Measurements from ENCODE around the gene FBN1.

The FBN1 gene

GRCh38 chr15:48409623-48410022 lies 235.9 kb downstream of the FBN1 start:
- H3K9ac ChIP-seq (ENCODE audit: insufficient read length): no peak overlapping the region
- TF ChIP-seq FOXP2 (optimal IDR thresholded peaks at IDR 0.05; ENCODE audit: control extremely low read depth, extremely low read length, insufficient read depth) (no peak), POLR2AphosphoS5 (IDR thresholded peaks at IDR 0.05; ENCODE audit: borderline replicate concordance, low read depth, low read length) (no peak), EZH2 (IDR thresholded peaks at IDR 0.05) (no peak)
- no peaks in the 10 kb centered on the region for H3K9me3 ChIP-seq (ENCODE audit: low read depth, low read length)
- H3K36me3 ChIP-seq (ENCODE audit: insufficient read depth, low read length): no peaks in the 10 kb centered on the region
- no peak for DNase-seq (ENCODE audit: low read depth, low spot score)
- no peak overlapping the region for H3K27ac ChIP-seq
- H3K4me3 ChIP-seq: no peak overlapping the region

GRCh38 chr15:48408327-48408726 lies 237.2 kb downstream of the FBN1 start:
- no peak for TF ChIP-seq FOXP2 (optimal IDR thresholded peaks at IDR 0.05; ENCODE audit: control extremely low read depth, extremely low read length, insufficient read depth)
- TF ChIP-seq POLR2AphosphoS5 (IDR thresholded peaks at IDR 0.05; ENCODE audit: borderline replicate concordance, low read depth, low read length): no peak
- no peak for TF ChIP-seq EZH2 (IDR thresholded peaks at IDR 0.05)
- no peak for DNase-seq (ENCODE audit: low read depth, low spot score)
- Histone ChIP-seq H3K9ac (ENCODE audit: insufficient read length) (no peak overlapping the region), H3K9me3 (ENCODE audit: low read depth, low read length) (no peaks in the 10 kb centered on the region), H3K4me3 (no peak overlapping the region), H3K36me3 (ENCODE audit: insufficient read depth, low read length) (no peaks in the 10 kb centered on the region), H3K27ac (no peak overlapping the region)

GRCh38 chr15:48407646-48408045 lies 237.9 kb downstream of the FBN1 start:
- TF ChIP-seq POLR2AphosphoS5 (IDR thresholded peaks at IDR 0.05; ENCODE audit: borderline replicate concordance, low read depth, low read length) (no peak), FOXP2 (optimal IDR thresholded peaks at IDR 0.05; ENCODE audit: control extremely low read depth, extremely low read length, insufficient read depth) (no peak), EZH2 (IDR thresholded peaks at IDR 0.05) (no peak)
- no peaks in the 10 kb centered on the region for H3K9me3 ChIP-seq (ENCODE audit: low read depth, low read length)
- no peak overlapping the region for H3K27ac ChIP-seq
- DNase-seq (ENCODE audit: low read depth, low spot score): no peak
- no peaks in the 10 kb centered on the region for H3K36me3 ChIP-seq (ENCODE audit: insufficient read depth, low read length)
- H3K9ac ChIP-seq (ENCODE audit: insufficient read length): no peak overlapping the region
- no peak overlapping the region for H3K4me3 ChIP-seq

- Histone ChIP-seq H3K9ac (ENCODE audit: insufficient read length) (no peak overlapping the region), H3K36me3 (ENCODE audit: insufficient read depth, low read length) (no peaks in the 10 kb centered on the region), H3K27ac (no peak overlapping the region), H3K4me3 (no peak overlapping the region), H3K9me3 (ENCODE audit: low read depth, low read length) (no peaks in the 10 kb centered on the region)
- TF ChIP-seq POLR2AphosphoS5 (IDR thresholded peaks at IDR 0.05; ENCODE audit: borderline replicate concordance, low read depth, low read length): no peak
- no peak for TF ChIP-seq FOXP2 (optimal IDR thresholded peaks at IDR 0.05; ENCODE audit: control extremely low read depth, extremely low read length, insufficient read depth)
- no peak for TF ChIP-seq EZH2 (IDR thresholded peaks at IDR 0.05)
- no peak for DNase-seq (ENCODE audit: low read depth, low spot score)
These were observed 238.6 kb downstream of the FBN1 start for GRCh38 chr15:48406911-48407310.

GRCh38 chr15:48406266-48406891 lies 239.1 kb downstream of the FBN1 start:
- no peak overlapping the region for H3K4me3 ChIP-seq
- no peak for DNase-seq (ENCODE audit: low read depth, low spot score)
- TF ChIP-seq EZH2 (IDR thresholded peaks at IDR 0.05) (no peak), POLR2AphosphoS5 (IDR thresholded peaks at IDR 0.05; ENCODE audit: borderline replicate concordance, low read depth, low read length) (no peak), FOXP2 (optimal IDR thresholded peaks at IDR 0.05; ENCODE audit: control extremely low read depth, extremely low read length, insufficient read depth) (no peak)
- H3K27ac ChIP-seq: no peak overlapping the region
- no peaks in the 10 kb centered on the region for H3K9me3 ChIP-seq (ENCODE audit: low read depth, low read length)
- H3K36me3 ChIP-seq (ENCODE audit: insufficient read depth, low read length): no peaks in the 10 kb centered on the region
- no peak overlapping the region for H3K9ac ChIP-seq (ENCODE audit: insufficient read length)

- TF ChIP-seq FOXP2 (optimal IDR thresholded peaks at IDR 0.05; ENCODE audit: control extremely low read depth, extremely low read length, insufficient read depth) (no peak), POLR2AphosphoS5 (IDR thresholded peaks at IDR 0.05; ENCODE audit: borderline replicate concordance, low read depth, low read length) (no peak), EZH2 (IDR thresholded peaks at IDR 0.05) (no peak)
- no peak overlapping the region for H3K27ac ChIP-seq
- DNase-seq (ENCODE audit: low read depth, low spot score): no peak
- H3K36me3 ChIP-seq (ENCODE audit: insufficient read depth, low read length): no peaks in the 10 kb centered on the region
- H3K9ac ChIP-seq (ENCODE audit: insufficient read length): no peak overlapping the region
- H3K9me3 ChIP-seq (ENCODE audit: low read depth, low read length): no peaks in the 10 kb centered on the region
- no peak overlapping the region for H3K4me3 ChIP-seq
These were observed 242.9 kb downstream of the FBN1 start for GRCh38 chr15:48402427-48403177.

- Histone ChIP-seq H3K9ac (ENCODE audit: insufficient read length) (no peak overlapping the region), H3K27ac (no peak overlapping the region), H3K36me3 (ENCODE audit: insufficient read depth, low read length) (no peaks in the 10 kb centered on the region), H3K4me3 (no peak overlapping the region), H3K9me3 (ENCODE audit: low read depth, low read length) (no peaks in the 10 kb centered on the region)
- no peak for TF ChIP-seq POLR2AphosphoS5 (IDR thresholded peaks at IDR 0.05; ENCODE audit: borderline replicate concordance, low read depth, low read length)
- TF ChIP-seq FOXP2 (optimal IDR thresholded peaks at IDR 0.05; ENCODE audit: control extremely low read depth, extremely low read length, insufficient read depth): no peak
- TF ChIP-seq EZH2 (IDR thresholded peaks at IDR 0.05): no peak
- DNase-seq (ENCODE audit: low read depth, low spot score): no peak
These were observed 245.4 kb downstream of the FBN1 start for GRCh38 chr15:48400086-48400485.

- DNase-seq (ENCODE audit: low read depth, low spot score): no peak
- Histone ChIP-seq H3K36me3 (ENCODE audit: insufficient read depth, low read length) (no peaks in the 10 kb centered on the region), H3K27ac (no peak overlapping the region), H3K9me3 (ENCODE audit: low read depth, low read length) (no peaks in the 10 kb centered on the region), H3K4me3 (no peak overlapping the region), H3K9ac (ENCODE audit: insufficient read length) (no peak overlapping the region)
- TF ChIP-seq EZH2 (IDR thresholded peaks at IDR 0.05): no peak
- no peak for TF ChIP-seq POLR2AphosphoS5 (IDR thresholded peaks at IDR 0.05; ENCODE audit: borderline replicate concordance, low read depth, low read length)
- no peak for TF ChIP-seq FOXP2 (optimal IDR thresholded peaks at IDR 0.05; ENCODE audit: control extremely low read depth, extremely low read length, insufficient read depth)
These were observed 247.7 kb downstream of the FBN1 start for GRCh38 chr15:48397841-48398240.
